Nephron progenitor cell (in vitro differentiated cells): Measurements from ENCODE around the gene XPNPEP1.

Experiments used
- DNase-seq: peaks from one replicate; pipeline ENCODE4 v3.0.0; 2021
- H3K27ac Mint-ChIP-seq: 2 replicates; pipeline ENCODE4 v1.8.0; 2021; ENCODE audit warnings: mild to moderate bottlenecking, moderate library complexity, mixed read lengths
- H3K27me3 Mint-ChIP-seq: 2 replicates; pipeline ENCODE4 v1.8.0; 2021; ENCODE audit warnings: mild to moderate bottlenecking, low read depth, mixed read lengths; ENCODE audit not compliant: poor library complexity
- H3K36me3 Mint-ChIP-seq: 2 replicates; pipeline ENCODE4 v1.8.0; 2021; ENCODE audit warnings: low read depth, mixed read lengths
- H3K4me1 Mint-ChIP-seq: 2 replicates; pipeline ENCODE4 v1.8.0; 2021; ENCODE audit warnings: mixed read lengths
- H3K4me3 Mint-ChIP-seq: 2 replicates; pipeline ENCODE4 v1.8.0; 2021; ENCODE audit warnings: mild to moderate bottlenecking, moderate library complexity, mixed read lengths
- H3K9me3 Mint-ChIP-seq: 2 replicates; pipeline ENCODE4 v1.8.0; 2021; ENCODE audit warnings: mild to moderate bottlenecking, moderate library complexity, mixed read lengths
- CTCF ChIP-seq: fragments of 200-600 bp; sonication (generic); IDR thresholded peaks from 2 replicates; pipeline ENCODE4 v1.5.0; 2021; ENCODE audit warnings: antibody characterized with exemption

The XPNPEP1 gene

GRCh38 chr10:109845308-109845707 is 78.0 kb downstream of the XPNPEP1 start:
- no peak for DNase-seq
- Mint-ChIP-seq H3K27ac (peak overlapping the region; percentile 1), H3K4me1 (peaks cover 13% of the 10 kb centered on the region), H3K36me3 (no peaks in the 10 kb centered on the region), H3K4me3 (no peak overlapping the region), H3K9me3 (no peaks in the 10 kb centered on the region), H3K27me3 (peaks cover 10% of the 10 kb centered on the region)
- TF ChIP-seq CTCF, result no peak

GRCh38 chr10:109838592-109839244 is 84.6 kb downstream of the XPNPEP1 start:
- H3K4me1 Mint-ChIP-seq, result no peaks in the 10 kb centered on the region
- H3K4me3 Mint-ChIP-seq, result no peak overlapping the region
- no peak for TF ChIP-seq CTCF
- no peaks in the 10 kb centered on the region for H3K36me3 Mint-ChIP-seq
- H3K27me3 Mint-ChIP-seq, result peaks cover 14% of the 10 kb centered on the region
- no peak overlapping the region for H3K27ac Mint-ChIP-seq
- DNase-seq, result no peak
- no peaks in the 10 kb centered on the region for H3K9me3 Mint-ChIP-seq

- peaks cover 7% of the 10 kb centered on the region for H3K27me3 Mint-ChIP-seq
- no peak for DNase-seq
- H3K4me3 Mint-ChIP-seq, result no peak overlapping the region
- no peak overlapping the region for H3K27ac Mint-ChIP-seq
- no peaks in the 10 kb centered on the region for H3K36me3 Mint-ChIP-seq
- peaks cover 4% of the 10 kb centered on the region for H3K9me3 Mint-ChIP-seq
- TF ChIP-seq CTCF, result no peak
- H3K4me1 Mint-ChIP-seq, result no peaks in the 10 kb centered on the region
These were observed 85.9 kb downstream of the XPNPEP1 start for GRCh38 chr10:109837384-109837783.

GRCh38 chr10:109835257-109835656 is 88.1 kb downstream of the XPNPEP1 start:
- no peaks in the 10 kb centered on the region for H3K36me3 Mint-ChIP-seq
- no peak overlapping the region for H3K27ac Mint-ChIP-seq
- peaks cover 6% of the 10 kb centered on the region for H3K27me3 Mint-ChIP-seq
- TF ChIP-seq CTCF, result no peak
- peaks cover 16% of the 10 kb centered on the region for H3K9me3 Mint-ChIP-seq
- DNase-seq, result no peak
- no peak overlapping the region for H3K4me3 Mint-ChIP-seq
- no peaks in the 10 kb centered on the region for H3K4me1 Mint-ChIP-seq

GRCh38 chr10:109831846-109832245 is 91.5 kb downstream of the XPNPEP1 start:
- peaks cover 20% of the 10 kb centered on the region for H3K9me3 Mint-ChIP-seq
- peaks cover 4% of the 10 kb centered on the region for H3K27me3 Mint-ChIP-seq
- no peak for DNase-seq
- peak overlapping the region; percentile 58 for H3K27ac Mint-ChIP-seq
- no peaks in the 10 kb centered on the region for H3K36me3 Mint-ChIP-seq
- no peak for TF ChIP-seq CTCF
- H3K4me3 Mint-ChIP-seq, result no peak overlapping the region
- H3K4me1 Mint-ChIP-seq, result no peaks in the 10 kb centered on the region

- peaks cover 8% of the 10 kb centered on the region for H3K27me3 Mint-ChIP-seq
- H3K4me1 Mint-ChIP-seq, result no peaks in the 10 kb centered on the region
- DNase-seq, result no peak
- H3K9me3 Mint-ChIP-seq, result peaks cover 13% of the 10 kb centered on the region
- no peak overlapping the region for H3K27ac Mint-ChIP-seq
- no peaks in the 10 kb centered on the region for H3K36me3 Mint-ChIP-seq
- H3K4me3 Mint-ChIP-seq, result no peak overlapping the region
- TF ChIP-seq CTCF, result no peak
These were observed 99.1 kb downstream of the XPNPEP1 start for GRCh38 chr10:109824206-109824605.
